ENCODE results near the gene SIPA1L3. TPM values are rescaled to one million over a fixed set of nuclear protein-coding genes. Genes with fewer than 3 reads are reported as not detected.

The SIPA1L3 gene
- total RNA-seq, 1 donor from 2014 or later: 26.9 TPM

DNA sequence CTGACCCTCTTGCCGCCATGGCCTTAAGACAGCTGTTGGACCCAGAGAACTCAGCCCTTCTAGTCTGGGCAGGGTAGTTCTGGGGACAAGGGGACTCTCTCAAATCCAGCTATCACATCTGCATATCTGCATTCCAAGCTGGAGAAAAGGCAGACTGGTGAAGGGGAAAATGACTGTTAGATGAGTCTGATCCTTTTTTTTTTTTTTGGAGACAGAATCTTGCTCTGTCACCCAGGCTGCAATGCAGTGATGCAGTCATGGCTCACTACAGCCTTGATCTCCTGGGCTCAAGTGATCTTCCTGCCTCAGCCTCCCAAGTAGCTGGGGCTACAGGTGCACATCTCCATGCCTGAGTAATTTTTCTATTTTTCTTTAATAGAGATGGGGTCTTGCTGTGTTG is 114.3 kb downstream of the SIPA1L3 start:
- peaks cover 6% of the 10 kb centered on the region for H4K20me1 ChIP-seq (ENCODE audit: insufficient read depth, low read length)
- no peak overlapping the region for H3K4me2 ChIP-seq (ENCODE audit: low read length)
- H3K4me3 ChIP-seq (ENCODE audit: insufficient read depth, low read depth, low read length): no peak overlapping the region
- H3K4me1 Mint-ChIP-seq (ENCODE audit: low read depth, unreplicated experiment): peaks cover 11% of the 10 kb centered on the region
- H3K79me2 ChIP-seq (ENCODE audit: insufficient read depth, low read length): peaks cover 49% of the 10 kb centered on the region
- TF ChIP-seq, protein P1, sequence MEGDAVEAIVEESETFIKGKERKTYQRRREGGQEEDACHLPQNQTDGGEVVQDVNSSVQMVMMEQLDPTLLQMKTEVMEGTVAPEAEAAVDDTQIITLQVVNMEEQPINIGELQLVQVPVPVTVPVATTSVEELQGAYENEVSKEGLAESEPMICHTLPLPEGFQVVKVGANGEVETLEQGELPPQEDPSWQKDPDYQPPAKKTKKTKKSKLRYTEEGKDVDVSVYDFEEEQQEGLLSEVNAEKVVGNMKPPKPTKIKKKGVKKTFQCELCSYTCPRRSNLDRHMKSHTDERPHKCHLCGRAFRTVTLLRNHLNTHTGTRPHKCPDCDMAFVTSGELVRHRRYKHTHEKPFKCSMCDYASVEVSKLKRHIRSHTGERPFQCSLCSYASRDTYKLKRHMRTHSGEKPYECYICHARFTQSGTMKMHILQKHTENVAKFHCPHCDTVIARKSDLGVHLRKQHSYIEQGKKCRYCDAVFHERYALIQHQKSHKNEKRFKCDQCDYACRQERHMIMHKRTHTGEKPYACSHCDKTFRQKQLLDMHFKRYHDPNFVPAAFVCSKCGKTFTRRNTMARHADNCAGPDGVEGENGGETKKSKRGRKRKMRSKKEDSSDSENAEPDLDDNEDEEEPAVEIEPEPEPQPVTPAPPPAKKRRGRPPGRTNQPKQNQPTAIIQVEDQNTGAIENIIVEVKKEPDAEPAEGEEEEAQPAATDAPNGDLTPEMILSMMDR (IDR thresholded peaks at IDR 0.05; ENCODE audit: insufficient read depth, low read depth, low read length): no peak
- TF ChIP-seq EZH2 (IDR thresholded peaks at IDR 0.05; ENCODE audit: insufficient read depth, low read length): no peak
- H3K9me3 Mint-ChIP-seq (ENCODE audit: unreplicated experiment): no peaks in the 10 kb centered on the region
- H2AFZ ChIP-seq (ENCODE audit: low read depth, low read length): no peak overlapping the region
- H3K36me3 ChIP-seq (ENCODE audit: insufficient read depth, low read length): no peaks in the 10 kb centered on the region
- FAIRE-seq: no peak
- H3K4me1 ChIP-seq (ENCODE audit: insufficient read depth, low read length): peaks cover 29% of the 10 kb centered on the region
- no peaks in the 10 kb centered on the region for H3K27me3 Mint-ChIP-seq (ENCODE audit: low read depth, unreplicated experiment)
- peaks cover 2% of the 10 kb centered on the region for H3K36me3 Mint-ChIP-seq (ENCODE audit: low read depth, unreplicated experiment)
- no peaks in the 10 kb centered on the region for H3K9me3 ChIP-seq (ENCODE audit: insufficient read depth, low read depth, low read length)
- H3K27ac ChIP-seq (ENCODE audit: low read depth, low read length): peak overlapping the region; percentile 53
- H3K27me3 ChIP-seq (ENCODE audit: insufficient read depth, low read length): no peaks in the 10 kb centered on the region
- peak overlapping the region; percentile 38 for H3K9ac ChIP-seq (ENCODE audit: low read length)
- H3K4me3 Mint-ChIP-seq (ENCODE audit: unreplicated experiment): no peak overlapping the region
- no peak overlapping the region for H3K27ac Mint-ChIP-seq (ENCODE audit: unreplicated experiment)
- DNase-seq (ENCODE audit: low read depth): no peak

DNA sequence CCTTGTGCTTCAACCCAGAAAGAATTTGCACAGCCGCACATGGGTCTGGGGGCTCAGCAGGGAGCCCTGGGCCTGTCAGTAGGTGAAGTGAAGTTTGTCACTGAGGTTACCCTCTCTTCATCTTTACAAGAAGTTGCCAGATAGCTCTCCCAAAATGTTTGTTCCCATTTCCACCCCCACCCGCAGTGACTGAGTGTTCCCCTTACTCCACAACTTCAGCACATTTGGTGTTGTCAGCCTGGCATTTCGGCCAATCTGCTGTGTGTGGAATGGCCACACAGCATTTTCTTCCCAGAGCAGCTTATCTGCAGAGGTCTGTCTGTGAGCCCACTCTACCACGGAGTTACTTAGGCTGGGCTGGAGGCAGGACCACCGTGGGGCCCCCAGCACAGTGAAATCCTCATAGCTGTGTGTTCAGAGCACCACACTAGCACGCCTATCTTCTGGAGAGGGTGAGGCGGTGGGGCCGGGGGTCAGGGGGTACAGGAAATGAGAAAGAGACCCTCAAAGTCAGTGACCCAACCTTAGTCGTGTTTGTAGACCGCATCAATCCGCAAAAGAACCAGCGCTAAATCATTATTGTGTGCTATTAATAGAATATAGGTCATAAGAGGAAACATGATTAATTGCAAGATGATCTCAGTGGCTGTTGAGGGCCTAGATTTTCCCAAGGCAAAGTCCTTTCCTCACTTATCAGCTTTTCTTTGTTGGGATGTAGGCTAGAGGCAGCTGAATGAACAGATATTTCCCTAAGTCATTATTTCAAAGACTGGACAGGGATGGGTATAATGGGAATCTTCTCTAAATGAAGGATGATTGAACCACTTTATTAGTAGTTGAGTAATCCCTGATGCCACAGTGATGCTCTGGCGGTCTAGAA is 116.0 kb downstream of the SIPA1L3 start:
- Histone ChIP-seq H3K79me2 (ENCODE audit: insufficient read depth, low read length) (peaks cover 65% of the 10 kb centered on the region), H3K4me3 (ENCODE audit: insufficient read depth, low read depth, low read length) (no peak overlapping the region), H3K27ac (ENCODE audit: low read depth, low read length) (peak overlapping the region; percentile 97), H3K9me3 (ENCODE audit: insufficient read depth, low read depth, low read length) (no peaks in the 10 kb centered on the region), H3K9ac (ENCODE audit: low read length) (peak overlapping the region; percentile 82), H4K20me1 (ENCODE audit: insufficient read depth, low read length) (peaks cover 6% of the 10 kb centered on the region), H3K4me1 (ENCODE audit: insufficient read depth, low read length) (peaks cover 29% of the 10 kb centered on the region), H2AFZ (ENCODE audit: low read depth, low read length) (no peak overlapping the region), H3K4me2 (ENCODE audit: low read length) (peak overlapping the region; percentile 60), H3K27me3 (ENCODE audit: insufficient read depth, low read length) (no peaks in the 10 kb centered on the region), H3K36me3 (ENCODE audit: insufficient read depth, low read length) (no peaks in the 10 kb centered on the region)
- FAIRE-seq: peak; percentile 17
- Mint-ChIP-seq H3K4me1 (ENCODE audit: low read depth, unreplicated experiment) (peaks cover 11% of the 10 kb centered on the region), H3K9me3 (ENCODE audit: unreplicated experiment) (no peaks in the 10 kb centered on the region), H3K36me3 (ENCODE audit: low read depth, unreplicated experiment) (peaks cover 2% of the 10 kb centered on the region), H3K27me3 (ENCODE audit: low read depth, unreplicated experiment) (no peaks in the 10 kb centered on the region), H3K27ac (ENCODE audit: unreplicated experiment) (peak overlapping the region; percentile 66), H3K4me3 (ENCODE audit: unreplicated experiment) (no peak overlapping the region)
- TF ChIP-seq, protein P1 (IDR thresholded peaks at IDR 0.05; ENCODE audit: insufficient read depth, low read depth, low read length): no peak
- no peak for TF ChIP-seq EZH2 (IDR thresholded peaks at IDR 0.05; ENCODE audit: insufficient read depth, low read length)
- DNase-seq (ENCODE audit: low read depth): peak; percentile 83
